Measurements from ENCODE around the gene KIF12. TPM values are rescaled to one million over a fixed set of nuclear protein-coding genes. Genes with fewer than 3 reads are reported as not detected.

Gene KIF12
- total and polyA plus RNA-seq, 2 of the 13 experiments (the other 11 are each of a cell fraction or from before 2014, with no cell fraction given): 1.8 to 12.5 TPM

DNA sequence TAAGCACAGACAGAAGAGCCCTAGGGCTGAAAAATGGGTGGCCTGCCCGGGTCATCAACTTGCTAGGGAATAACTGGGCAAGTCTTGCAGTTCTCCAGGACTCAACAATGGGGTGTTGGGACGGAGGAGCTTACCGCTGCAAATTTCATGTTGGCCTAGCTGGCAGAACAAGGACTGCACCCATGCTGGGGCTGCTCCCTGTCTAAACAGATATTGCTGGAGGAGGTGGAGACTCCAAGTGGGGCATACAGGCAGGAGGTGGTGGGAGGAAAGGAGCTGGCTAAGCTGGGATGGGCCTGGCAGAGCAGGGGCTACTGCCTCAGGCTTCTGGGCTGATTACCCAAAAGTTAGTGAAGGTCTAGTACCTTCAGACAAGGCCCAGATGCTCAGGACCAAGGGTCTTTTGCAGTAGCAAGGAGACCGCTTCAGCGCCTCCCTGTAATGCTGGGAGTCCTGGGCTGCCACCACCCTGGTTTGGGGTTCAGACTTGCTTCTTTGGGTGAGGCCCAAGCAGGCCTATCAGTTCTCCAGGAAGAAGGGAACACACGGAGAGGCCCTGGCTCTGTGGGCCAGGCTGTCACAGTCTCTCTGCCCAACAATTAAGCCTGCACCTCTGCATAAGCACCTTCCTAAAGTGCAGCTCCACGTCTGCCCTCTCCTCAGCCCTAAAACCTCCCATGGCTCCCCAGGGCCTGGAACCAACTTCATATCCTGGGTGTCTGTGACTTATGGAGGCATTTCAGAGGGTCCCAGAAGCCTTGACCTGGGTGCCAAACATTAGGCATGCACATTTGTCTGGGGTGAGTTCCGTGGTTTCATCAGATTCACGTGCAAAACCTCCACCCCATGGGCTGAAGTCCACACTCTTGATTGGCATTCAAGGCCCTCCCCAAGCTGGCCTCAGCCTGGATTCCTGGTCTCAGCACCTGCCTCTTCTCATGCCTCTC is 24.2 kb upstream of the KIF12 start:
- ChIA-PET CTCF (ENCODE audit: low intra/inter-chr PET ratio, low total read pairs) (no interaction called here), POLR2A (interaction anchor here (0.8 to 2.6 kb wide), 10 partner anchors 9 to 52 kb away, joined by 3 to 19 read pairs (median 4); partner anchors contain the start of genes AMBP and COL27A1)
- Histone ChIP-seq H3K79me2 (ENCODE audit: insufficient read depth, low read length) (no peaks in the 10 kb centered on the region), H3K4me2 (ENCODE audit: low read depth, low read length) (peak overlapping the region; percentile 59), H3K4me3 (replicated peaks in 1 of 3; ENCODE audit: insufficient read depth in 1 of 3, low read depth in 2 of 3, low read length in 3 of 3) (no peak overlapping the region), H2AFZ (ENCODE audit: low read length) (no peak overlapping the region), H3K9me3 (ENCODE audit: low read length) (peaks cover 8% of the 10 kb centered on the region; the same call in 1 of the 2 replicates), H3K27ac (ENCODE audit: extremely low read length, insufficient read depth, low read length) (peak overlapping the region; percentile 58), H3K9ac (ENCODE audit: insufficient read depth, low read depth, low read length) (peak overlapping the region; percentile 37), H3K36me3 (replicated peaks in 1 of 2; ENCODE audit: control insufficient read depth in 1 of 2, insufficient read depth in 2 of 2, low read length in 2 of 2) (no peaks in the 10 kb centered on the region), H3K27me3 (ENCODE audit: control insufficient read depth in 1 of 2, insufficient read depth in 2 of 2, low read length in 2 of 2) (no peaks in the 10 kb centered on the region), H4K20me1 (ENCODE audit: insufficient read depth, low read length) (no peaks in the 10 kb centered on the region), H3K4me1 (ENCODE audit: insufficient read depth, low read length) (peaks cover 74% of the 10 kb centered on the region)
- intact Hi-C loops (cut with micrococcal nuclease; ENCODE audit: unreplicated experiment): no loop called here
- no TSS peak for BruUV-seq (replicated peaks)
- peak; percentile 49 for ATAC-seq
- in situ Hi-C loops (cut with HindIII; ENCODE audit: extremely low pct_ligation_motif_present, low pct_unique_long_range_greater_than_20kb): no loop called here
- 50% methylated on average over 7 of the region's 9 CpGs for WGBS (ENCODE audit: low lambda C conversion rate)
- FAIRE-seq: peak; percentile 83
- peak; percentile 58 for DNase-seq (ENCODE audit: low spot score)
- TF ChIP-seq ZSCAN29 (CRISPR knock-in tag; conservative IDR thresholded peaks at IDR 0.05) (no peak), RAD51 (IDR thresholded peaks at IDR 0.05; ENCODE audit: borderline replicate concordance) (no peak), NFKBIZ (CRISPR knock-in tag; IDR thresholded peaks at IDR 0.05) (no peak; the same call in 1 of the 2 replicates), TMF1 (CRISPR knock-in tag; IDR thresholded peaks at IDR 0.05; ENCODE audit: low read depth) (no peak), KDM1A (CRISPR knock-in tag; IDR thresholded peaks at IDR 0.05) (peak; percentile 81), MTF2 (CRISPR knock-in tag; IDR thresholded peaks at IDR 0.05; ENCODE audit: borderline replicate concordance) (no peak), ZNF746 (CRISPR knock-in tag; IDR thresholded peaks at IDR 0.05) (peak; percentile 79), KAT7 (CRISPR knock-in tag; IDR thresholded peaks at IDR 0.05; ENCODE audit: borderline replicate concordance) (peak; percentile 32; the same call in 1 of the 2 replicates), ZNF256 (CRISPR knock-in tag; conservative IDR thresholded peaks at IDR 0.05) (no peak), ZNF333 (CRISPR knock-in tag; IDR thresholded peaks at IDR 0.05; ENCODE audit: borderline replicate concordance) (no peak), ZNF124 (CRISPR knock-in tag; IDR thresholded peaks at IDR 0.05) (no peak), ZSCAN30 (CRISPR knock-in tag; IDR thresholded peaks at IDR 0.05) (no peak), ZNF501 (CRISPR knock-in tag; IDR thresholded peaks at IDR 0.05) (no peak), TBL1XR1 (IDR thresholded peaks at IDR 0.05; ENCODE audit: borderline replicate concordance, low read length, partially characterized antibody) (no peak), ZNF780A (CRISPR knock-in tag; IDR thresholded peaks at IDR 0.05) (no peak), EP300 (IDR thresholded peaks at IDR 0.05; ENCODE audit: low read depth in 2 of 2, low read length in 2 of 2) (peak in 1 of 2 experiments; percentile 81; a peak in 2 of 4 replicates), EP300 (CRISPR knock-in tag; IDR thresholded peaks at IDR 0.05; ENCODE audit: borderline replicate concordance) (peak; percentile 79), RXRA (CRISPR knock-in tag; IDR thresholded peaks at IDR 0.05) (peak; percentile 42; the same call in 1 of the 2 replicates)
- TF ChIP-seq, protein P1, sequence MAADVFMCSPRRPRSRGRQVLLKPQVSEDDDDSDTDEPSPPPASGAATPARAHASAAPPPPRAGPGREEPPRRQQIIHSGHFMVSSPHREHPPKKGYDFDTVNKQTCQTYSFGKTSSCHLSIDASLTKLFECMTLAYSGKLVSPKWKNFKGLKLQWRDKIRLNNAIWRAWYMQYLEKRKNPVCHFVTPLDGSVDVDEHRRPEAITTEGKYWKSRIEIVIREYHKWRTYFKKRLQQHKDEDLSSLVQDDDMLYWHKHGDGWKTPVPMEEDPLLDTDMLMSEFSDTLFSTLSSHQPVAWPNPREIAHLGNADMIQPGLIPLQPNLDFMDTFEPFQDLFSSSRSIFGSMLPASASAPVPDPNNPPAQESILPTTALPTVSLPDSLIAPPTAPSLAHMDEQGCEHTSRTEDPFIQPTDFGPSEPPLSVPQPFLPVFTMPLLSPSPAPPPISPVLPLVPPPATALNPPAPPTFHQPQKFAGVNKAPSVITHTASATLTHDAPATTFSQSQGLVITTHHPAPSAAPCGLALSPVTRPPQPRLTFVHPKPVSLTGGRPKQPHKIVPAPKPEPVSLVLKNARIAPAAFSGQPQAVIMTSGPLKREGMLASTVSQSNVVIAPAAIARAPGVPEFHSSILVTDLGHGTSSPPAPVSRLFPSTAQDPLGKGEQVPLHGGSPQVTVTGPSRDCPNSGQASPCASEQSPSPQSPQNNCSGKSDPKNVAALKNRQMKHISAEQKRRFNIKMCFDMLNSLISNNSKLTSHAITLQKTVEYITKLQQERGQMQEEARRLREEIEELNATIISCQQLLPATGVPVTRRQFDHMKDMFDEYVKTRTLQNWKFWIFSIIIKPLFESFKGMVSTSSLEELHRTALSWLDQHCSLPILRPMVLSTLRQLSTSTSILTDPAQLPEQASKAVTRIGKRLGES (CRISPR knock-in tag; IDR thresholded peaks at IDR 0.05; ENCODE audit: borderline replicate concordance): peak; percentile 88; the same call in 1 of the 2 replicates
- TF ChIP-seq, protein P2, sequence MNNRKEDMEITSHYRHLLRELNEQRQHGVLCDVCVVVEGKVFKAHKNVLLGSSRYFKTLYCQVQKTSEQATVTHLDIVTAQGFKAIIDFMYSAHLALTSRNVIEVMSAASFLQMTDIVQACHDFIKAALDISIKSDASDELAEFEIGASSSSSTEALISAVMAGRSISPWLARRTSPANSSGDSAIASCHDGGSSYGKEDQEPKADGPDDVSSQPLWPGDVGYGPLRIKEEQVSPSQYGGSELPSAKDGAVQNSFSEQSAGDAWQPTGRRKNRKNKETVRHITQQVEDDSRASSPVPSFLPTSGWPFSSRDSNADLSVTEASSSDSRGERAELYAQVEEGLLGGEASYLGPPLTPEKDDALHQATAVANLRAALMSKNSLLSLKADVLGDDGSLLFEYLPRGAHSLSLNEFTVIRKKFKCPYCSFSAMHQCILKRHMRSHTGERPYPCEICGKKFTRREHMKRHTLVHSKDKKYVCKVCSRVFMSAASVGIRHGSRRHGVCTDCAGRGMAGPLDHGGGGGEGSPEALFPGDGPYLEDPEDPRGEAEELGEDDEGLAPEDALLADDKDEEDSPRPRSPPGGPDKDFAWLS (CRISPR knock-in tag; IDR thresholded peaks at IDR 0.05; ENCODE audit: borderline replicate concordance): no peak
